Measurements from ENCODE around the gene SLC5A6.

SLC5A6 gene

GRCh38 chr2:27208486-27209050 lies 3.5 kb downstream of the SLC5A6 start:
- TF ChIP-seq FOXP2 (optimal IDR thresholded peaks at IDR 0.05; ENCODE audit: control extremely low read depth, extremely low read length, insufficient read depth) = no peak
- H3K9me3 ChIP-seq (ENCODE audit: low read depth, low read length) = no peaks in the 10 kb centered on the region
- H3K36me3 ChIP-seq (ENCODE audit: insufficient read depth, low read length) = peaks cover 66% of the 10 kb centered on the region
- peak overlapping the region; percentile 29 for H3K9ac ChIP-seq (ENCODE audit: insufficient read length)
- no peak for DNase-seq (ENCODE audit: low read depth, low spot score)
- peak overlapping the region; percentile 80; the same call in 1 of the 2 replicates for H3K27ac ChIP-seq
- peak overlapping the region; percentile 69; the same call in 1 of the 2 replicates for H3K4me3 ChIP-seq

DNA sequence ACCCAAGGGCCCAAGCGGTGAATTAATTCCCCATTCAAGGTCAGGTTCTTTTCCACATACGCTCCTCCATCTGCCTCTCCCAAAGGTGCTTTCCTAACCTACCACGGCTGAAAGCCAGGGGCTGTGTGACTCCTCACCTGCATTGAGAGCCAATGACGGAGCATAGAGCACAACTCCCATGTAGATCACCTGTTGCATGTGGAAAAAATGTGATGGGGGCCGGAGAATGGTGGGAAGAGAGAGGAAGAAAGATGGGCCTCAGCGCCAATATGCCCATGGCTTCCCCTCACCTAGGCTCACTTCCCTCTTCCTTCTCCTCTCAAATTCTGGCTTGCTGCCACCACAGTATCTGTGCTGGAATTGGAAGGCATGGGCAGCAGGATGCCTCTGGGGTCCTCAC lies 5.7 kb downstream of the SLC5A6 start:
- peaks cover 87% of the 10 kb centered on the region for H3K36me3 ChIP-seq (ENCODE audit: insufficient read depth, low read length)

DNA sequence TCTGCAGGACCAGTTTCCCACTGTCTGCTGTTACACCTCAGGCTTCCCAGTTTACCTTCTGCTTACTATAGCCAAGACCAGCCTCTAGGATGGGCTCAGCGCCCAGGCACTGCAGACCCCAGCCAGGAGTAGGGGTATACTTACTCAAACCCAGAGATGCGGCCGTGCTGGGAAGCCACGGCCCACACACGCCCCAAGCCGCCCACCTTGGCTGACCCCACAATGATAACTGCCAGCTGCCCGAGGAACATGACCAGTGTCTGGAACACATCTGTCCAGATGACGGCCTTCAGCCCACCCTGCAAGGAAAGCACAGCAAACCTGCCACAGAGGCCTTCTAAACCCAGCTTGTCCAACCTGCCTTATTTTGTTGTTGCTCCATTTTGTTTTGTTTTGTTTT lies 6.9 kb downstream of the SLC5A6 start:
- DNase-seq (ENCODE audit: low read depth, low spot score) = no peak
- H3K4me3 ChIP-seq = no peak overlapping the region
- no peak for TF ChIP-seq EZH2 (IDR thresholded peaks at IDR 0.05)
- TF ChIP-seq POLR2AphosphoS5 (IDR thresholded peaks at IDR 0.05; ENCODE audit: borderline replicate concordance, low read depth, low read length) = no peak
- TF ChIP-seq FOXP2 (optimal IDR thresholded peaks at IDR 0.05; ENCODE audit: control extremely low read depth, extremely low read length, insufficient read depth) = no peak
- no peak overlapping the region for H3K9ac ChIP-seq (ENCODE audit: insufficient read length)
- no peaks in the 10 kb centered on the region for H3K9me3 ChIP-seq (ENCODE audit: low read depth, low read length)
- H3K27ac ChIP-seq = no peak overlapping the region
- peaks cover 92% of the 10 kb centered on the region for H3K36me3 ChIP-seq (ENCODE audit: insufficient read depth, low read length)

More for the DNA sequence above, 5.7 kb downstream of the SLC5A6 start:
- TF ChIP-seq FOXP2 (optimal IDR thresholded peaks at IDR 0.05; ENCODE audit: control extremely low read depth, extremely low read length, insufficient read depth) (no peak), POLR2AphosphoS5 (IDR thresholded peaks at IDR 0.05; ENCODE audit: borderline replicate concordance, low read depth, low read length) (no peak), EZH2 (IDR thresholded peaks at IDR 0.05) (no peak)
- Histone ChIP-seq H3K9ac (ENCODE audit: insufficient read length) (no peak overlapping the region), H3K9me3 (ENCODE audit: low read depth, low read length) (no peaks in the 10 kb centered on the region), H3K27ac (no peak overlapping the region), H3K4me3 (no peak overlapping the region)
- no peak for DNase-seq (ENCODE audit: low read depth, low spot score)

DNA sequence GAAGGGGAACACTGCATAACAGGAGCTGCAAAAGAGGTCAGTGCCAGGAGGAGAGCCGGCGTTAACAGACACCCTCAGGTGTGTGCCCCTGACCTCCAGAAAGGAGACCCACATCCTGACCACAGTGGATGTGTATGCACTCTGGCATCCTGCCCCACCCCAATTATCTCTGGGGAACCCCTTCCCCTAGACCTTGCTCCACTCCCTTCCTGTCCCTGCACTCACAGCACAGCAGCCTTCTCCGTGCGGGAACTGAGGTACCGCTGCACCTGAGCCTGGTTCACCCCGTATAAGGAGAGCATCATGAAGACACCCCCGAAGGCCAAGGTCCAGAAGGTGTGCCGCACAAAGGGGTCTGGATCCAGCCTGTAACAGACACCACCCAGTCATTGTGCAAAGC lies 7.5 kb downstream of the SLC5A6 start:
- TF ChIP-seq EZH2 (IDR thresholded peaks at IDR 0.05) (no peak), FOXP2 (optimal IDR thresholded peaks at IDR 0.05; ENCODE audit: control extremely low read depth, extremely low read length, insufficient read depth) (no peak), POLR2AphosphoS5 (IDR thresholded peaks at IDR 0.05; ENCODE audit: borderline replicate concordance, low read depth, low read length) (no peak)
- no peak for DNase-seq (ENCODE audit: low read depth, low spot score)
- no peaks in the 10 kb centered on the region for H3K9me3 ChIP-seq (ENCODE audit: low read depth, low read length)
- H3K36me3 ChIP-seq (ENCODE audit: insufficient read depth, low read length) = peaks cover 92% of the 10 kb centered on the region
- H3K9ac ChIP-seq (ENCODE audit: insufficient read length) = no peak overlapping the region
- H3K27ac ChIP-seq = no peak overlapping the region
- H3K4me3 ChIP-seq = no peak overlapping the region

- DNase-seq (ENCODE audit: low read depth, low spot score) = no peak
- H3K9me3 ChIP-seq (ENCODE audit: low read depth, low read length) = no peaks in the 10 kb centered on the region
- TF ChIP-seq POLR2AphosphoS5 (IDR thresholded peaks at IDR 0.05; ENCODE audit: borderline replicate concordance, low read depth, low read length) = no peak
- no peak for TF ChIP-seq FOXP2 (optimal IDR thresholded peaks at IDR 0.05; ENCODE audit: control extremely low read depth, extremely low read length, insufficient read depth)
- no peak for TF ChIP-seq EZH2 (IDR thresholded peaks at IDR 0.05)
- peaks cover 90% of the 10 kb centered on the region for H3K36me3 ChIP-seq (ENCODE audit: insufficient read depth, low read length)
- H3K9ac ChIP-seq (ENCODE audit: insufficient read length) = no peak overlapping the region
- no peak overlapping the region for H3K4me3 ChIP-seq
- no peak overlapping the region for H3K27ac ChIP-seq
These were observed 8.3 kb downstream of the SLC5A6 start for GRCh38 chr2:27203741-27204140.

- H3K9ac ChIP-seq (ENCODE audit: insufficient read length) = no peak overlapping the region
- H3K36me3 ChIP-seq (ENCODE audit: insufficient read depth, low read length) = peaks cover 81% of the 10 kb centered on the region
- no peak overlapping the region for H3K27ac ChIP-seq
- no peak for DNase-seq (ENCODE audit: low read depth, low spot score)
- H3K9me3 ChIP-seq (ENCODE audit: low read depth, low read length) = no peaks in the 10 kb centered on the region
- no peak overlapping the region for H3K4me3 ChIP-seq
- TF ChIP-seq EZH2 (IDR thresholded peaks at IDR 0.05) (no peak), POLR2AphosphoS5 (IDR thresholded peaks at IDR 0.05; ENCODE audit: borderline replicate concordance, low read depth, low read length) (no peak), FOXP2 (optimal IDR thresholded peaks at IDR 0.05; ENCODE audit: control extremely low read depth, extremely low read length, insufficient read depth) (no peak)
These were observed 9.2 kb downstream of the SLC5A6 start for GRCh38 chr2:27202854-27203253.

DNA sequence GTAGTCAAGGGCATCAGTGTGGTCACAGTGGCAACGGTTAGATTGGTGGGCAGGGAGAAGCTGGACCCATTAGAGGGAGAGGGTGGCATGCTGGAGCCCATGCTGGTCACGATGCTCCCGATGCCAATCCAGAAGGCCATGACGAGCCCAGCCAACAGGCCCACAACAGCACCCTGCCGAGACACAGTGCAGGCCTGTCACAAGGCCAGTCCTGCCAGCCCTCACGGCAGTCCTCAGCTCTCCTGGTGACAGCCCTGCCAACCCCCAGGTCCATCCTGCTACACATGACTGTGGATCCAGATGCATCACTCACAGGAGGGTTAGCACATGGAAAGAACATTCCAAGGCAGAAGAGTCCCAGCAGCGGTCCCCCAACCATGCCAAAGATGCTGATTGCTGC lies 10.4 kb downstream of the SLC5A6 start:
- H3K9me3 ChIP-seq (ENCODE audit: low read depth, low read length) = no peaks in the 10 kb centered on the region
- no peak overlapping the region for H3K9ac ChIP-seq (ENCODE audit: insufficient read length)
- H3K36me3 ChIP-seq (ENCODE audit: insufficient read depth, low read length) = peaks cover 69% of the 10 kb centered on the region
- H3K4me3 ChIP-seq = no peak overlapping the region
- no peak overlapping the region for H3K27ac ChIP-seq
- no peak for DNase-seq (ENCODE audit: low read depth, low spot score)
- TF ChIP-seq EZH2 (IDR thresholded peaks at IDR 0.05) = no peak

DNA sequence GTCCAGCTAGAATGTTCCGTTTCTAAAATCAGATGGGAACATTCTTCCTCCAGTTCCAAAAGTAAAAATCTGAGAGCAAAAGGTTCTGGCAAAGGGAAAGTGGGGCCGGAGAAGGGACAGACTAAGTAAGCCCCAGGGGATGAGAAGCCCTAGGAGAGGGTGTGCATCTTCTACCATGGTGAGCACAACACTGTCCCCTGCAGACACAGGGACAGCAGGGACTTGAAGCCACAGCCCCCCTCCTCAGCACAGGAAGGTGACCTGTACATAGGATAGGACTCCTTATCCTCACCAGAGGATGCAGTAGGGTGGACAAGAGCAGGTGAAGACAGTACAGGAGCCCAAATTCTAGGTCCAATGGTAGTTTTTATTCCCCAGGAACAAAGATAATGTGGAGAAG lies 12.8 kb downstream of the SLC5A6 start:
- no peak for DNase-seq (ENCODE audit: low read depth, low spot score)
- H3K27ac ChIP-seq = peak overlapping the region; percentile 39
- TF ChIP-seq FOXP2 (optimal IDR thresholded peaks at IDR 0.05; ENCODE audit: control extremely low read depth, extremely low read length, insufficient read depth) (no peak), EZH2 (IDR thresholded peaks at IDR 0.05) (no peak), POLR2AphosphoS5 (IDR thresholded peaks at IDR 0.05; ENCODE audit: borderline replicate concordance, low read depth, low read length) (no peak)
- H3K9me3 ChIP-seq (ENCODE audit: low read depth, low read length) = no peaks in the 10 kb centered on the region
- no peak overlapping the region for H3K4me3 ChIP-seq
- no peak overlapping the region for H3K9ac ChIP-seq (ENCODE audit: insufficient read length)
- peaks cover 45% of the 10 kb centered on the region for H3K36me3 ChIP-seq (ENCODE audit: insufficient read depth, low read length)

DNA sequence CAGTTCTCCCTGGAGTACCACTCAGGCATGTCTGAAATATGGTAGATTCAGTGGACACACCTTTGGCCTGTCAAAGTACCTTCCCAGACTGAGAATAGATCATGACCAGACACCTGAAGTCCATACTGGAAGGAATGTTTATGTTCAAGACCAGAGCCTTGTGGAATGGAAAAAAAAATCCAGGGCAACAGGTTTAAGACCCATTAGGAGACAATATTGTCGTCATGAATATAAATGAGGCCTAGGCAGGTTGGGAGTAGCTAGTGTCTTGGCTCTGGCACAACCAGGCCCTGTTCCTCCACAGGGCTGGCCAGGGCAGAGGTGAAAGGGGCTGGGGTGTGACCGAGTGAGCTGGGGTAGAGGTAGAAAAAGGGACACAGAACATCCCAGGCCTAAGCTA lies 13.4 kb downstream of the SLC5A6 start:
- Histone ChIP-seq H3K36me3 (ENCODE audit: insufficient read depth, low read length) (peaks cover 39% of the 10 kb centered on the region), H3K9ac (ENCODE audit: insufficient read length) (no peak overlapping the region), H3K4me3 (no peak overlapping the region), H3K9me3 (ENCODE audit: low read depth, low read length) (no peaks in the 10 kb centered on the region), H3K27ac (peak overlapping the region; percentile 39; the same call in 1 of the 2 replicates)
- no peak for DNase-seq (ENCODE audit: low read depth, low spot score)
- TF ChIP-seq POLR2AphosphoS5 (IDR thresholded peaks at IDR 0.05; ENCODE audit: borderline replicate concordance, low read depth, low read length) (no peak), EZH2 (IDR thresholded peaks at IDR 0.05) (no peak), FOXP2 (optimal IDR thresholded peaks at IDR 0.05; ENCODE audit: control extremely low read depth, extremely low read length, insufficient read depth) (no peak)

Data from SK-N-MC (cell line).